HFFc6 (cell line): ENCODE results near the gene HGS. TPM values are rescaled to one million over a fixed set of nuclear protein-coding genes. Genes with fewer than 3 reads are reported as not detected.

ENCODE experiments used
- DNase-seq: peaks from one replicate; pipeline ENCODE4 v3.0.0-alpha.2; 2018
- H3K27ac Mint-ChIP-seq: 2 replicates; pipeline ENCODE4 v1.8.0; 2020; ENCODE audit warnings: mild to moderate bottlenecking, mixed read lengths
- H3K27me3 Mint-ChIP-seq: 2 replicates; pipeline ENCODE4 v1.8.0; 2021; ENCODE audit warnings: mild to moderate bottlenecking, moderate library complexity, mixed read lengths; ENCODE audit not compliant: insufficient read depth
- H3K36me3 Mint-ChIP-seq: 2 replicates; pipeline ENCODE4 v1.8.0; 2021; ENCODE audit warnings: low read depth, mixed read lengths
- H3K4me1 Mint-ChIP-seq: 2 replicates; pipeline ENCODE4 v1.8.0; 2020; ENCODE audit warnings: low read depth, mixed read lengths
- H3K4me3 Mint-ChIP-seq: 2 replicates; pipeline ENCODE4 v1.8.0; 2020; ENCODE audit warnings: mild to moderate bottlenecking, moderate library complexity, mixed read lengths
- H3K9me3 Mint-ChIP-seq: 2 replicates; pipeline ENCODE4 v1.8.0; 2020; ENCODE audit warnings: mild to moderate bottlenecking, mixed read lengths
- CTCF ChIP-seq: fragments of 200-600 bp; sonication (generic); IDR thresholded peaks from 2 replicates; pipeline ENCODE4 v1.5.0; 2021; ENCODE audit warnings: antibody characterized with exemption, mild to moderate bottlenecking
- long read RNA-seq: library from polyadenylated mRNA; unstranded; transcript quantifications from one replicate; pipeline ENCODE4 v2.0.0, GENCODE V29; 2019
- total RNA-seq, 6 experiments: library from RNA; stranded (reverse); fragmentation: NEBNext Ultra II Directional; extraction: Animal tissue kit (Norgen Biotek cat#: 25700); gene quantifications; 2 replicates in 1 of 6; 3 replicates in 5 of 6; pipeline ENCODE4 v1.2.3, GENCODE V29; 2021

Gene HGS
- 100 to 1,000 TPM; 106 to 127 (median 116) TPM for total RNA-seq
- long read RNA-seq, transcript HGS-201 (22 exons, 2,970 nt): major isoform, 46 of 78 reads
- long read RNA-seq, partial matches to known transcripts: 23 of 78 reads
- long read RNA-seq, other reads (novel, unspliced or antisense): 9 of 78 reads

DNA sequence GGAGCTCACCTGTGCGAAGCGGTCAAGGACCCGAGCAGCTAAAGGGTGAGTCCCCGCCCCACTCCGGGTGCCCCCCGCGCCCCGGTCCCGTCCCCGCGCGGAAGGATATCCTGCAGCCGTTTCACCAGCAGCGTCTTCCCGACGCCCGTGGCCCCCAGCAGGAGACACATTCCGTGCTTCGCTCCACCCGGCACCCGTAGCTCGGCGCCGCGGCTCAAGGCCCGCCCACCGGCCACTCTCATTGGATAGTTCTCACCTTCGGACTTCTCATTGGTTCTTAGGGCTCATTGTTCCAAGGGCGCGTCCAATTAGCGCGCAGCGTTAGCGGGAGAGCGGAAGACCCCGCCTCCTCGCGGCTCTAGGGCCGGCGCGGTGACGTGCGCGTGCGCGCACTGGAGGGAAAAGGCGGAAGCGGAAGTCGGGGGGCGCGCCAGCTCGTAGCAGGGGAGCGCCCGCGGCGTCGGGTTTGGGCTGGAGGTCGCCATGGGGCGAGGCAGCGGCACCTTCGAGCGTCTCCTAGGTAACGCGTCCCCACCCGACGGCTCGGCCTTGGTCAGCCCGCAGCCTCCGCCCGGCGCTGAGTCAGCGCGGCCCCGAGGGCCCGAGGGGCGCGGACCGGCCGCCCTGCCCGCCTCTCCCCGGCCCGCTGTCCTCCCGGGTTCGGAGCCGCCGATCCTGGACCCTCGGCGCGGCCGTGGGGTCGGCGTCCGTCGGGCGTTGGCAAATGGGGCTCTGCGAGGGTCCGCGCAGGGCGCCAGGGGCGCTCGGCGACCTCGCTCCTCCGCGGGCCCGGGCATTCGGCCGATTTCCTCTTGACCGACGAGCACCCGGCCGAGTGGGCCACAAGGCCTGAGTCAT, at the start of gene HGS, which contains the start of gene ARL16:
HGS (plus strand) TSS at position 428 of the 858 bp plus-strand sequence; CDS start at position 484, 56 bp downstream.
ARL16 (minus strand) TSS at position 214 of the 858 bp plus-strand sequence; CDS start at position 170, 44 bp downstream.
- peak within 1 kb of the TSS; percentile 99 for H3K27ac Mint-ChIP-seq
- peak within 1 kb of the TSS; percentile 98 for H3K4me3 Mint-ChIP-seq
- peaks cover 23% of the 10 kb centered on the region for H3K36me3 Mint-ChIP-seq
- peak; percentile 100 for DNase-seq
- peak; percentile 3; the same call in 1 of the 2 replicates for TF ChIP-seq CTCF
- peaks cover 24% of the 10 kb centered on the region for H3K4me1 Mint-ChIP-seq
- peaks cover 15% of the 10 kb centered on the region for H3K27me3 Mint-ChIP-seq
- H3K9me3 Mint-ChIP-seq: no peaks in the 10 kb centered on the region

DNA sequence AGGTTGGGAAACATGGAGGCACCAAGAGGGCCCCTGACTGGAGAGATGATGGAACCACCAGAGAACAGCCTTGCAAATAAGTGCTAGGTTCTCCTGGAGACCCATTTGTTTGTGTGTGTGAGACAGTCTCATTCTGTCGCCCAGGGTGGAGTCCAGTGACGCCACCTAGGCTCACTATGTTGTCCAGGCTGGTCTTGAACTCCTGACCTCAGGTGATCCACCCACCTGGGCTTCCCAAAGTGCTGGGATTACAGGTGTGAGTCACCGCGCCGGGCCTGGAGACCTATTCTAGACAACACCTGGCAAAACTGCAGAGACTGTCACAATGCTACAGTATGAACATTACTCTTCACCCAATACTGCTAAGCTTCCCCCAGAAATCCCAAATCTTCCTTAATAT, 48.4 kb upstream of the HGS start:
- Mint-ChIP-seq H3K4me3 (peak overlapping the region; percentile 94), H3K27me3 (no peaks in the 10 kb centered on the region; the same call in 1 of the 2 replicates), H3K27ac (peak overlapping the region; percentile 92), H3K36me3 (peaks cover 14% of the 10 kb centered on the region), H3K9me3 (no peaks in the 10 kb centered on the region), H3K4me1 (peaks cover 30% of the 10 kb centered on the region)
- DNase-seq: no peak
- TF ChIP-seq CTCF: no peak

- Mint-ChIP-seq H3K4me3 (peak overlapping the region; percentile 94), H3K27ac (peak overlapping the region; percentile 92), H3K9me3 (no peaks in the 10 kb centered on the region), H3K4me1 (peaks cover 32% of the 10 kb centered on the region), H3K27me3 (no peaks in the 10 kb centered on the region; the same call in 1 of the 2 replicates), H3K36me3 (peaks cover 14% of the 10 kb centered on the region)
- no peak for TF ChIP-seq CTCF
- peak; percentile 61 for DNase-seq
Measured at GRCh38 chr17:81635973-81636504, 47.8 kb upstream of the HGS start.

DNA sequence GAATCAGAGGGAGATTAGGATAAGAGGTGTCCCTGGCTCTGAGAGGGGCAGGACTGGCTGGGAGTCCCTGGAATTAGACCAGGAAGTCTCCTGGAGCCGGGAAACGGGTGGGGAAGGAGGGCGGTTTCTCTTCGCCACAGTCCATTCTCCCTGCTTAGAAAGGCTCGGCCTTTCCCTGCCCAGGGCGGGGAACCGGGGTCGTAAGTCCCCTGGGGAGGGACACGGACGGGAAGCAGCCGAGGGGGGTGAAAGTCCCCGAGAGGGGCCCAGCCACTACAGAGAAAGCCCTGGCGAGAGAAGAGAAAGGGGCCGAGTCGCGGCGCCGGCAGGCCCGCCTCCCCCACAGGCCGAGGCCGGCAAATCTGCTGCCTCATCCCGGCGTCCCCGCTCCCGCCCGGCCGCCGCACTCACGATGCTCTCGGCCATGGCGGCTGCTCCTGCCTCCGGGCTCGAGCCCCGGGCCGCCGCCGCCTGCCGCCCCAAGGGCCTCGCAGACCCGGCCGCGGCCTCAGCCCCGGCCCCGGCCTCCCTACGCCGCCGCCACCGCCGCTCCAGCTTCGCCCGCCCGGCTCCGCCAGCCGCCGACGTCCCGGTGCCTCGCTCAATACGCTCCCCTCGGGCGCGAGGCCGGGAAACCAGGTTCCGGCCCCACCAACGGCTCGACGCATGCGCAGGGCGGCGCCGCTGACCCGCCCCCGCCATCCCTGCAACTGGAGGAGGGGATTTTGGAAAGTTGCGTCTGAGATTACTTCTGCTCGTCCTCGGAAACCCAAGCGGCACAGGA, 47.1 kb upstream of the HGS start, which contains the start of the genes NPLOC4 and TSPAN10:
NPLOC4 (minus strand) TSS at position 608 of the 784 bp plus-strand sequence; CDS start at position 426, 182 bp downstream.
TSPAN10 (plus strand) TSS at position 692 of the 784 bp plus-strand sequence. CDS start 5,217 bp downstream, outside the sequence.
- no peak for TF ChIP-seq CTCF
- H3K36me3 Mint-ChIP-seq: peaks cover 10% of the 10 kb centered on the region
- no peaks in the 10 kb centered on the region for H3K9me3 Mint-ChIP-seq
- DNase-seq: peak; percentile 67
- H3K4me1 Mint-ChIP-seq: peaks cover 38% of the 10 kb centered on the region
- no peaks in the 10 kb centered on the region; the same call in 1 of the 2 replicates for H3K27me3 Mint-ChIP-seq
- peak within 1 kb of the TSS; percentile 94 for H3K4me3 Mint-ChIP-seq
- peak within 1 kb of the TSS; percentile 92 for H3K27ac Mint-ChIP-seq

GRCh38 chr17:81638683-81639082, 45.1 kb upstream of the HGS start:
- H3K27ac Mint-ChIP-seq: no peak overlapping the region
- peaks cover 39% of the 10 kb centered on the region for H3K4me1 Mint-ChIP-seq
- no peak overlapping the region; the same call in 1 of the 2 replicates for H3K4me3 Mint-ChIP-seq
- no peak for TF ChIP-seq CTCF
- no peak for DNase-seq
- peaks cover 9% of the 10 kb centered on the region for H3K36me3 Mint-ChIP-seq
- H3K9me3 Mint-ChIP-seq: no peaks in the 10 kb centered on the region
- H3K27me3 Mint-ChIP-seq: no peaks in the 10 kb centered on the region; the same call in 1 of the 2 replicates
